ENCODE measurements around the gene DPP6.

Gene DPP6

DNA sequence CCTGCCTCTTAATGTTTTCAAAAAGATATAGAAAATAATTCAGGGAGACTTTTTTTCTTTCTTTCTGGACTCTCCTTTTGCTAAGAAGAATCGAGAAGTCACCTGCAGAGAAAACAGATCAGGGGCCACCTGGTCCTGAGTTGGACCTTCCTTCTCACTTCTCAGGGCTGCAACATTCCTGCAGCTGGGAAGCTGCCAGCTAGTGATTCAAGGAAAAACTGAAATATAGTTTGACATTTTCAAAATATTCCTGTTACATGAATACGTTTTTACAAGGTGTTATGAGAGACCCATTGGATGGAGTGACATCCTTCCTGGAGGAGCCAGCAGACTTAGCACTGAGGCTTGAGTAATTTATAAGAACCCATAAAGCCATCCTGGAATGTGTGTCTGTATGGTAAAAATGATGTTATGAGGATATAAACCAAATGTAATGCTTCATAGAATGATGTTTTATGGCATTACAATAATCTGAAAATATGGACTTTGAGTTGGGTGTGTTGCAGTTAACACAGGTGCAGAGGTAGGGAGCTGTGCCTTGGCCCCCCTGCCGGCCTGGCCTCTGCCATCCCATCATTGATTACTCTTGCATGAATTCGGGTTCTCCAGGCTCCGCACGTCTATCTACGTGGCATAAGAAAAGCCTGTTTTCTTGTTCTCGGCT is 801.0 kb downstream of the DPP6 start:
- DNase-seq = no peak

DNA sequence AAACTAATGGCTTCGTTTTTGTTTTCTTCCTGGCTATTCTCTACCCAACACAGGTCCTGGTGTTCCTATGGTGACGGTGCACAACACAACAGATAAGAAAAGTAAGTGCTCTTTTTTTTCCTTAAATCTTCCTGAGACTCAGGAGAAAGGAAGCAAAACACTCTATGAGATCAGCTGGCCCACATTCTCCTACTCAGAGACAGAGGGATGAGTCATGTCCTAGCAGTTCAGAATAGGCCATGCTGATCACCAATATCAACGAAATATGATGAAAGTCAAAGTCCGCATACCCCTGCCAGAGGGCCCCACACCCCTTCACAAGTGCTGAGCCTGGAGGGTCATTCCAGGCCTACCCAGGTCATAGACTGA is 801.5 kb downstream of the DPP6 start:
- no peak for DNase-seq

DNA sequence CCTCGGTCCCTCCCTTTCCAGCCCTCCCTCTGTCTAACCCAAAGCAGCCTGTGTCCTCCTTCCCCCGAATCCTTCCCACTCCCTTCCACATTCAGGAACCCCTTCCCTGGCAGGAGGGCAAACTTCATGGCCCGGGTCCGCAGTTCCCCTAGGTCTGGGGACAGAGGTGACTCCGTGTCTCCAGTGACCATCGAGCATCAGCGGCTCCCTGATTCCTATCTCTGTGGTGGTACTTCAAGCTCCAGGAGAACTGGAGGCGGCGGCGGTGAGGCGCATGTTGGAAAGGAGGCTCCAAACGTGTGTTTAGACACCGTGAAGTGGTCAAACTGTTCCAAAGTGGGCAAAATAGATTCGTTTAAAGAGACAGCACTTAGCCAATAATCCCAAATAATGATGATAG is 802.6 kb downstream of the DPP6 start:
- DNase-seq = no peak

DNA sequence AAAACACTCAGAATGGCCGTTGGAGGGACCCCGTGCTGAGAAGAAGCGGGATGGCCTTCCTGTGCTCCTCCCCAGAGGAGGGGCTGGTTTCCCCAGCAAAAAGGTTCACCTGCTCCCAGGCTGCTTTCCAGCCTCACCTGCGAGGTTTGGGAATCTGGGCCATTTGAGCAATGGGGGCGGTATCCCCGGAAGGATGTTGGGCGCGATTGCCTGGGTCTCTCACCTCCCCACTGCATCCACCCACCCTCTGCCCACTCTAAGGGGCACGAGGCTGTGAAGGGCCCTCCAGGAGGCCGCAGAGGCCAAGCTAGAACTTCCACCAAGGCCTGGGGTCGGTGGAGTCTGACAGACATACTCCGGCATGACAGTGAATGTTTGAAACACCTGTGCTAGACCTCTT is 803.2 kb downstream of the DPP6 start:
- DNase-seq = no peak

DNA sequence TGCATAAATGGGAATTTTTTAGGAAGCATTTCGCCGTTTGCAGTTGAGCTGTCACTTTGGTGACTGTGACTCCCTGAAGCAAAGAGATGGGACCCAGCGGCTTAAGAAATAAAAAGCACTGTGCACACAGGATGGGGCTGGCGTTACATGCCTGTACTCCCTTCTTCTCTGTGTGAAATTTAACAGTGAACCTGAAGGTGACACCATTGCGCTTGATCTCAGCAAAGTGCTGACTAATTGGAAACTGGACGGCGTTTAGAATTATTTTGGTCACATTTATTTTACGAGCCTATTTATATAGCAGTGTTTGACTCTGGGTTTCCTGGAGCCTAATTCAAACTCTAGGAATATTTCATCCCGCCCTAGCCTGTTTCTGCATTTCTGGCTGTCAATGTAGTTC is 804.5 kb downstream of the DPP6 start:
- peak; percentile 48 for DNase-seq

DNA sequence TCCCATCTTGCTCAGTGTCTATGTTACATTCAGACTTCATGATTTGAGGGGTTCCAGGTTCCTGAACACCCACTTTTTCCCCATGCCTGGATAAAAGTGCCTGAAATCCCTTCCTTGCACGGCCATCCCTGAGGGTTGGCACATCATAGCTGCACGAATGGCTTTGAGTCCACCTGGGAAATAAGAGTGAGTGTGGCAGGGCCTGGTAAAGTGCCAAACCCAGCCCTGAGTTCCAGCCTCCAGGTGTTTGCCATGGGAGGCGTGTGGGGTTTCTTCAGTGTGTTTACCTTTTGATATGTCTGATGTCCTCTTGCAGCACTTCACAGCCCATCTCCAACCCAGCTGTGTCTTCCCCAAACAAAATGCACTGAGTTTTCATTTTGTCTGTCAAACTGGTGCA is 805.0 kb downstream of the DPP6 start:
- DNase-seq = no peak

DNA sequence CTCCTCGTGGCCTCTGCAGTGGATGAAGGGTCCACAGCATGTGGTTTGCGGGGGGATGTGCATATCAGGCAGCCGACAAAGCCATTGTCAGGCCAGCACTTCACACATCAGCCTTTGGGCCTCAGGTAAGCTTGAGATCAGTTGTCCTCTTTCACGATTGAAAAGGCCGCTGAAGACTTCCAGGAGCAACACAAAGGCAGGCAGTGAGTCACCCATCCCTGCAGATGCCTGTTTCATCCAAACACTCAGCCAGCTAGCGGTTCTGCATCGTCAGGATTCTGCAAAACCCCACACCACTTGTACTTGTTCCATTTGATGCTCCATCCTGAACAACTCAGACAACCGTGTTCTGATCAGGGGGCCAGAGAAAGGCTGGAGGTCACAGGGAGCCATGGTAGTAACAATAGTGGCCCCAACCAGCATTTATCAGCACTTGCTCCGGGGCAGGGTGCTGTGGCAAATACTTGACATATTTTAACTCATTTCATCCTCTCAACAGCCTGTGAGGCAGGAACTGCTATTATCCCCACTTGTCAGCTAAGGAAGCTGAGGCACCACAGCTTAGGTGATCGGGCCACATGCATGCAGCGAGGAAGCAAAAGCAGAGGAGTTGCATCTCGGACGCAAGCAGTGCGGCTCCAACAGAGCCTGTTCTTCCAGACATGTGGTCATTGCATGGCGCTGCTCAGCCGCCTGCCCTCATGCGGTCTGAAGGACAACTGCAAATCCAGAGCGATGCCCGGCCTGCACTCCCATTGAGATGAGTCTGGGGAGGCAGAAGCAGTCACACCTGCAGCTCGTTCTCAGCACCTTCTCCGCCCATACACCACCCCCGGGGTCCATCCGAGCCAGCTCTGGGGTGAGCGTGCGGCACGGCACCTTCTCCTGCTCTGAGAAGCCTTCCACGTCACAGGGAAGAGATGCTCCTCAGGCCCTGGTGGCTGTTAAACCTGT is 805.8 kb downstream of the DPP6 start:
- no peak for DNase-seq

DNA sequence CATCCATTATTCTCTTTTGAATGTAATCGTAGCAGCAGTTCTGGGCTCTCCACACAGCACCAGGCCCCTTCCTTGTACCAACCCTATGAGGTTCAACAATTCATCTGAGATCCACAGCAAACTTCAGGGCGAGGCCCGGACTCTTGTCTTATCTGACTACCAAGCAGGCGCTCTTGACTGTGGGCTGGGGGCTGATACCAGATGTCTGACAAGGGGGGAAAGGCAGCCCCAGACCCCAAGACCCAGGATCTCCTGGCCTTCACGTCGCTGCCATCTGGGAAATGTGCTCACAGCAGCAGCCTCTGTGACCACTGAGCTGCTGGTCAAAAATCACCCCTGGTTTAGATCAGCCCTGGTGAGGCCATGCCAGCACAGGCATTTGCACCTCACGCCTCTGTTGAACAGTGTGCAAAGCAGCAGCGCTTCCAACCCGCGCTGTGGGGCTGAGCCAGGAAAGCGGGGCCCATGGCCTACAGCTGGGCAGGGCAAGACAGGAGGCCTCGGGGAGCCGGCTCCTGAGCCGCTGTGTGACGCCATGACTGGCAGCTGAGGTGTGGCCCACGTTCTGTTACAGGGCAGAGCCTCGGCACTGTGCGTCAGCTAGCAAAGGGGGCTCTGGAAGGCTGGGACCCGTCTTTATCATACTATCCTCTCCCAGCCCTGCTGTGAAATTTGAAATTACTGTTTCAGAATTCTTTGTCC is 806.8 kb downstream of the DPP6 start:
- DNase-seq = no peak

DNA sequence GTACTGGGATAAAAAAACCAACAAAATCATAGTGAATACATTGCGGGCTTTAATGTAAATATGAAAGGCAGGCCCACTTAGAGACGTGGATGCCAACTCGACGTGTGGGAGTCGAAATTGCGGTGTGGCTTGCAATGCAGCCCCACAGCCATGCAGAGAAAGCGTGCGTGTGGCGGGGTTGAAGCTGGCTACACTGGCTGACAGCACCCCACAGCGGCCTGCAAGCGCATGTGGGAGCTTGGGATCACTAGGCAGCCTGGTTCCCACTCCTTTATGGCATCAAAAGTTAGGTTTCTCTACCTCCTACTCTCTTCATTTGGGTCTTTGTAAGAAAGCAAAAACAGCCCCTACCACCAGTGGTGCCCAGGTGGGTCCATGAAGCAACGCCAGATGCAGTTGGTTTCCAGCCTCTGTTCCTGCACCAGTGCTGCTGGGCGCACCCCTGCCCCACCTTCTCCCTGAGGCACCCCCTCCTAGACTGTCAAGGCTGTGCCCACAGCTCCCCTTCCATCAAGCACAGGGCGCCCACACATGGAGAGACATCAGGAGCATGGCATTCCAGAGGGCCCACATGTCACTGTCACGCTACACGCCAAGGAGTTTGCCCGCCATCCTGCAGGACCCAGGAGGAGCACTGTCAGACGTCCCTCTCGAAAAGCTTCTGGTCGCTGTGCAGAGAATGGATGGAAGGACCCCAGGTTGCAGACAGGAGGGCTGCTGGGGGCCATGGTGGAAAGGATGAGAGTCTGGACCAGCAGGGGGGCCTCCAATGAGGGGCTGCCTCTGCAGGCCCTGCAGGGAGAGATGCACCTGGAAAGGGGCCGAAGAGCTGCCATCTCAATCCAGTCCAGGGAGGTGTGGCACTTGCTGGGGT is 807.8 kb downstream of the DPP6 start:
- no peak for DNase-seq

DNA sequence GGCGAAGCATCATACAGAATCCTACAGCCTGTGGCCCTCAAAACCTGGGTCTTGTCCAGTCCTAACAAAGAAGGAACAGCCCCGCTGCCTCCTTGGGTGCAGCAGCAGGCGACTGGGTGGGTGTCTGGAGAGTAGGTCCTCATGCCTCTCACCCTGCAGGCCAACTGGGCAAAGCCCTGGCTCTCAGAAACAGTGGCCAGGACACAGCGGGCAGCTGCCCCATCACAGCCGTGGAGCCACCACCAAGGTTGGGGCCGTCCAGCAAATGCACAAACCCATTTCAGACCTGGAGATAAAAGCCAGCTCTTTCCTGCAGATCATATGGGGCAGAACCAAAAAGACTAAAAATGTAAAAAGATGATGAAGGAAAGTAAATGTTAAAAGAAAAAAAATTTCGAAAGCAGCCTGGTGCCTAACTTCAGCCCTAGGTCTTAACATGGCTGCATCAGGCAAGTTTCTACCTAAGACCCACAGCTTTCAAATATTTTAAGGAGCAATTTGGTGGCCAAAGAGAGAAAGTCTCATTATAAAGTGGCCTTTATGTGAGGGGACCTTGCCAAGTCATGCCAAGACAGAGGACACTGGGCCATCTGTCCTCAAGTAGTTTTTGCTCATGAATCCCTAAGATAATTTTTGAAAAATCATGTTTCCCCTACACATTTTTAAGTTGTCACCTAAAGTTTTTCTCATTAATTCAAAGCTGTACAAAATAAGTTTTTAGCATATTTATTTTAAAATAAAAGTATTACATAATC is 808.6 kb downstream of the DPP6 start:
- no peak for DNase-seq

DNA sequence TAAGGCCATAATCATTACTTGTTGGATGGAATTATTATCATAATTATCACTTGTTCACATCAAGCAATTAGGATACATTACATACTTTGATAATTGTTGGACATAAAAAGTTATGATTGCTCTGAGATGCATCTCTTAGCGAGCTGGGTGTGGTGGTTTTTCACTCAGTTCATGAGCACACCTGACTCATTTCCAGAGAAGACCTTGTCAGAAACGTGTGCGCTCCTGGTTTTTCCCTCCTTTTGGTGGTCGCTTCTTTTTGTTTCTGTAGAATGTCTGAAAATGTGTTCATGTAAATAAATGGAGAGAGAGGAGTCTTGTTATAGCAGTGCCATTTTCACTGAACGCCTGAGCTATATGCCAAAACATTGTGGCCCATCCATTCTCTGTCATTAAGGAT is 809.4 kb downstream of the DPP6 start:
- DNase-seq = no peak

DNA sequence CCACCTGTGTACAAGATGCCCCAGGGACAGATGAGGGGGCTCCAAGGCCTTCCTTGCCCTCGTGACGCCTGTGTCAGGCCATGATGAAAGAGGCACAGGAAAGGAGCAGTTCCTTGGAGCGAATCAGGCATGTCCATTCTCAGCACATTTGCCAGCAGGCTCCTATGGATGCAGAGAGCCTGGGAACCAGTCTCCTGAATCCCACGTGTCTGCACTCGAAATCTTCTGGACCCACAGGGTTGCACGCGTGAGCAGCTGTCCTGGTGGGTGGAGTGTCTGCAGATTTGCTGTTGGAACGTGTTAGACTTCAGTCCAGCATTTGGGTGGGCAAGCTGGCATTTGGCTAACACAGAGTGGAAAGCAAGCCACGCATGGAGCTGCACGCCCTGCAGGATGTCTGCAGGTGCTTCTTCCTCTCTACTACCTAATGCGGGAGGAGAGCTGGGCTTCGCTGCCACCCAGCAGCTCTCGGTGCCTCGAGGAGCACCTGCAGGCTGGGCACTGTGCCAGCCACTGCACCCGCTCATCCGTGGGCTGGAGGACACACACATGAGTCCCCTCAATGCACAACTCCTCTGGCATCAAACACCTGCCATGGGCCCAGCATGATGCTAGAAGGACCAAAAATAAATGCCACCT is 810.1 kb downstream of the DPP6 start:
- no peak for DNase-seq

DNA sequence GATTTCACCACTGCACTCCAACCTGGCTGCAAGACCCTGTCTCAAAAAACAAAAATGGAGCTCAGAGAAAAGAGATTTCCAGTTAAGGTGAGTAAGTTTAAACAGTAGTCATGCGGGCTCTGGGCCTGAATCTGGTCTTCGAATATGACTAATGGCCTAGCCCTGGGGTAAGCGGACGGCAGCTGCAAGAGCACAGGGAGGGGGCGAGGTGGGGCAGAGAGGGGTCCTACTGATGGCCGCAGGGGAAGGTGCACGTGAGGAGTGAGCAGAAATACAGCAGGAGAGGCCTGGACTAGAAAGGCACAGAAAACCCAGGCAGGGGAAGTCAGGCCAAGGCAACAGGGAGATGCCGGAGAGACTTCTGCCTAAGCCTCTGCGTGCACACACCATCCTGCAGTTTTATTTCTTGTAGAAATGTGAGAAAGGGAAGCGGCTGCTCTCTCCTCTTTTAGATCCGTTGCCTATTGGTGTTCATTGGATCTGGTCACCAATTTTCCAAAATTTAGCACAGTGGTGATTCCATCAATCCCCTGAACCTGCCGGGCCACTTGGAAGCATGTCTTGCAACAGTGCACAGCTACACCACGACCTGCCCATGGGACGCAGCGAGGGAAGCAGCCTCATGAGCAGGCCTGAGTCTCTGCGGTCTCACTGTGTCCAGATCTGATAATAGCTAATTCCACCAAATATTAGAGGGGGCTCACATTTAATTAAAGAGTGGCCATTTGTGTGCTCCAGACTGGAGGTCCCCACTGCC is 811.7 kb downstream of the DPP6 start:
- no peak for DNase-seq

DNA sequence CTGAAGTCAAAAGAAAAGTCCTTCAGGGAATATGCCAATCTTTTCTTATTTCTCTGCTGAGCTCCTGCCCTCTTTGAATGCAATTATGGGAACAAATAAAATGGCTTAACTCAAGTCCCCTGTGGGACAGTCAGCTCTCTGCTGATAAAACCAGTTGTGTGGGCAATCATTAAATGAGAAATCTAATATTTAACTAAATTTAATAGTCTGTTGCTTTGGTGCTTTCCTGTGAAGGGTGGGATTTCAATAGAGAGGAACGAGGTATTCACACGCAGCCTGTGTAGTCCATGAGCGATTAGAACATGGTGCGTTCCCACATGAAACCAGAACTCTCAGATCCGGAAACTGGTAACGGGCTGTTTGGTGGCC is 812.3 kb downstream of the DPP6 start:
- DNase-seq = no peak

DNA sequence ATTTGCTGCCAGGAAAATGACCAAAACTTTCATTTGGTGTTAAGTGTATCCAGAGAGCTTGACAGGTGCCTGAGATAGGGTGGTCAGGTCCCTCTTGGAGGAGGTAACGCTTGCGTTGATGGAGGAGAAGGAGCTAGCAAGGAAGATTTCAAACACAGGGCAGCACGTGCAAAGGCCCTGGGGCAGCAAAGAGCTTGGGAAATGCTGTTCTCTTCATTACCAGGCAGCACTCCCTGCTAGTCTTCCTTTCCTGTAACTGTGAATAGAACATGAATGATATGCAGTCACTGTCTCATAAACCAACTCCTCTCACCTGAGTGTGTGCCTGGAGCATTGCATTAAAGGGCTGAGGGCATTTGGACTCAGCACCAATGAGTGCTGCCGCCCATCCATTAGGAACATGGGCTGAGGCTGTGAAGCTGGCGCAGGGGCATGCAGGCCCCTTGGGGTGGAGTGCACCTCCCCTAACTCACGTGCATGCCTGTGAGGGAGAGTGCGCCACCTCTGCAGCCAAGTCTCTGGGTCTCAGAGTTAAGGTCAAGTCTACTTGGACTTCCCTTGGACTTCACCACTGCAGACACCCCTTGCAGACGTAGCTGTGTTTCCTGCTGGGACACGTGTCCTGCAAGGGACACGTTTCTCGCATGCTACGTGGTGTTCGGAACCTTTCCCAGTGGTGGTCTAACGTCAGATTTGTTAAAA is 813.9 kb downstream of the DPP6 start:
- no peak for DNase-seq

DNA sequence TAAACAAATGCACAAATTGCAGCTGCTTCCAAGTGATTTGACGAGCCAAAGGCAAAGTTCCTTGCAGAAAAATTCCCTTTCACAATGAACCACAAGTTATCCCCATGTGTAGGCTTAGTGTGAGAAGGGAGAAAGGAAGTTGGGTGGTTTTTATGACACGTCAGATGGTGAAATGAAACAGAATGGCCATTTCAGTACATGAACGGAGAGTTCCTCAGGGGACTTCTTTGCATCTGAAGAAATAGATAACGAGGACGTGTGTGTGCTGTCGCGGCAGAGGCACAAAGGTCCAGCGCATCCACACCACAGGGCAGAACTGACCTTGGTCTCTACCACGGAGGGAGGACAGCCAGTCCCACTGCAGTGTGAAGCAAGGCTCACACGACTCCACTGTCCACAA is 814.9 kb downstream of the DPP6 start:
- no peak for DNase-seq

DNA sequence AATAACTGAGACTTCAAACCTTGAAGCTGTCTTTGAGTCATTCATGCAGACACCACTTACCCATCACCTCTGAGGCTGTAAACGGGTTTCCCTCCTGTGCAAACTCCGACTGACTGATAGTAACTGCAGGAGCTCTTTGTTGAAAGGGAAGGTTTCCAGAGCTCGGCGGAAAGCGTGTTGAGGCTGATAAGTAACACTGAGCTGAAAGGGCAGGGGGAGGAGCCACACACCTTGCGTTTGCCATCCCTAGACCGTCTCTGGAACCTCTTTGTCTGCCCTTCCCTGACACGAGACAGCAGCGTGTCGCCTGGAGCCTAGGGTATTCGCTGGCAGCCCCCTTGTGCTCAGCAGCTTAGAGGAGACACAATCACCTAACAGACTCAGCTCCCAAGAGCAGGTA is 816.7 kb downstream of the DPP6 start:
- DNase-seq = no peak

DNA sequence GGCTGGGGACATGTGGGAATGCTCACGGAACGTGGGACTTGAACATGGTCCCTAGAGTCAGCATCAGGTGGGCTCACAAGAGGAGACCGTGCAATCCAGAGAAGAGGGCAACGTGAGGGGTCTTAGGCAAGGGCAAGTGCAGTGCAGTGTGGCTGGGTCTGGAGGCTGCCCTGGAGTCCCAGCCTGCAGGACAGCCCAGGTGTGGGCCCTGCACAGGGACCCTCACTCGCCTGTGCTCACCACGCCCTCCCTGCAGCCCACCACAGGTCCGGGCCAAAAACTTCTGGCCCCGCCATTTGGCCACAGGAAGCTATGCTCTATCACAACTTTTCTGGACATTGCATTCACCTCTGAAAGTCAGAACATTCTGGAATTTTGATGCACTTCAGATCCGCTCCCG is 817.2 kb downstream of the DPP6 start:
- no peak for DNase-seq

DNA sequence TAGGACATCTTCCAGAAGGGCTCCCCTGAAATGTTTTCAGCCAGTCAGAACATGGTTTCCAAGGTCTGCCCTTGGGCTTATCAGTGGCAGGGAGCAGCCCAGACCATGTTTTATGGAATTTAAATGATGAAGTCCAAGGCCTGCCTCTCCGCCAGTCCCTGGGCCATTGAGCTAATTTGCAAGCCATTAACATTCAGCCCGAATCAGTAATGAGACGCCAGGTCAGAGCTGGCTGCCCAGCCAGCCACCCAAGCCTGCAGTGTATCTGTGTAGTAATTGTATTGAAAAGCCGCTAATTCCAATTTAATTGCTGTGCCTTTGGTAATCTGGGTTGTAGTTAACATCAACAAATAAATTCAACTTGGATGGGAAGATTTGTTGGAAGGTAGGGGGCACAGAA is 819.3 kb downstream of the DPP6 start:
- DNase-seq = peak; percentile 33
